GM19043 (cell line): ENCODE measurements around the gene SRSF4.

Experiments
- ATAC-seq: cut with Tn5 transposase; IDR thresholded peaks from one replicate; pipeline ENCODE4 v1.9.1; 2021; ENCODE audit warnings: low read depth; ENCODE audit not compliant: unreplicated experiment

Gene SRSF4

DNA sequence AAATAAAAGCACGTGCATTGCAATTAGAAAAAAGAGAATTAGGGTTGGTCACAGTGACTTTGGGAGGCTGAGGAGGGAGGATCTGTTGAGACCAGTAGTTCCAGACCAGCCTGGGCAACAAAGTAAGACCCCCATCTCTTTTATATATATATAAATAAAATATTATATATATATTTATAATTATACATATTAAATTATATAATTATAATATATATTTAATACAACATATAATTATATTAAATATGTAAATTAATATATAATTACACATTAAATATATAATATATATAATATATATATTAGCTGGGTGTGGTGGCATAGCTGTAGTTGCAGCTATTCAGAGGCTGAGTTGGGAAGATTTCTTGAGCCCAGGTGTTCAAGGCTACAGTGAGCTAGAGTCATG is 81.2 kb downstream of the SRSF4 start:
- no peak for ATAC-seq

DNA sequence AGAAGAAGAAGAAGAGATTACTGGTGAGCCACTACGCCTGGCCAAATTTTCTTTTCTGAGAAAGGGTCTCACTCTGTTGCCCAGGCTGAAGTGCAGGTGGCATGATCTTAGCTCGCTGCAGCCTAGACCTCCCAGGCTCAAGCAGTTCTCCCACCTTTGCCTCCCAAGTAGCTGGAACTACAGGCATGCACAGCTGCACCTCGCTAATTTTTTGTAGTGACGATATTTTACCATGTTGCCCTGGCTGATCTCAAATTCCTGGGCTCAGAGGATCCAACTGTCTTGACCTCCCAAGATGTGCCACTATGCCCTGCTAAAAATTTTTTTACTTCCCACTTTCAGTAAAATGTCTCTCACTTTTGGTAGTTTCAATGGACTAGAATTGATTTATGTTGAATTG is 82.4 kb downstream of the SRSF4 start:
- ATAC-seq = no peak
